ENCODE measurements around the gene MAGI1.

Gene MAGI1

GRCh38 chr3:65619451-65619881, 419.3 kb downstream of the MAGI1 start:
- Histone ChIP-seq H3K9ac (ENCODE audit: low read length) (no peak overlapping the region), H4K20me1 (ENCODE audit: low read depth, low read length) (no peaks in the 10 kb centered on the region), H3K9me3 (ENCODE audit: insufficient read depth, low read length) (no peaks in the 10 kb centered on the region), H3F3A (ENCODE audit: insufficient read depth) (no peaks in the 10 kb centered on the region), H3K27ac (ENCODE audit: low read depth, low read length) (no peak overlapping the region), H3K36me3 (ENCODE audit: low read length) (no peaks in the 10 kb centered on the region), H3K4me3 (ENCODE audit: insufficient read depth, low read length, poor library complexity, severe bottlenecking) (no peak overlapping the region), H3K9me2 (replicated peaks; ENCODE audit: insufficient read depth, low read length) (no peaks in the 10 kb centered on the region), H3K4me2 (ENCODE audit: low read depth, low read length, poor library complexity, severe bottlenecking) (no peak overlapping the region), H3K79me2 (ENCODE audit: insufficient read depth, low read length) (no peaks in the 10 kb centered on the region), H3K27me3 (ENCODE audit: low read length) (no peaks in the 10 kb centered on the region), H2AFZ (ENCODE audit: low read depth, low read length, severe bottlenecking) (no peak overlapping the region)
- TF ChIP-seq EZH2phosphoT487 (conservative IDR thresholded peaks at IDR 0.05; ENCODE audit: low read length) (no peak), CTCF (IDR thresholded peaks at IDR 0.05; ENCODE audit: insufficient read depth, low read length, poor library complexity, severe bottlenecking) (no peak)

GRCh38 chr3:65618599-65618998, 420.1 kb downstream of the MAGI1 start:
- H3K4me3 ChIP-seq (ENCODE audit: insufficient read depth, low read length, poor library complexity, severe bottlenecking) = no peak overlapping the region
- H3K36me3 ChIP-seq (ENCODE audit: low read length) = no peaks in the 10 kb centered on the region
- H2AFZ ChIP-seq (ENCODE audit: low read depth, low read length, severe bottlenecking) = no peak overlapping the region
- H3K4me2 ChIP-seq (ENCODE audit: low read depth, low read length, poor library complexity, severe bottlenecking) = no peak overlapping the region
- no peaks in the 10 kb centered on the region for H4K20me1 ChIP-seq (ENCODE audit: low read depth, low read length)
- no peak overlapping the region for H3K27ac ChIP-seq (ENCODE audit: low read depth, low read length)
- no peaks in the 10 kb centered on the region for H3K9me2 ChIP-seq (replicated peaks; ENCODE audit: insufficient read depth, low read length)
- H3K9me3 ChIP-seq (ENCODE audit: insufficient read depth, low read length) = no peaks in the 10 kb centered on the region
- no peak for TF ChIP-seq CTCF (IDR thresholded peaks at IDR 0.05; ENCODE audit: insufficient read depth, low read length, poor library complexity, severe bottlenecking)
- H3K27me3 ChIP-seq (ENCODE audit: low read length) = no peaks in the 10 kb centered on the region
- no peaks in the 10 kb centered on the region for H3K79me2 ChIP-seq (ENCODE audit: insufficient read depth, low read length)
- H3F3A ChIP-seq (ENCODE audit: insufficient read depth) = no peaks in the 10 kb centered on the region
- no peak overlapping the region for H3K9ac ChIP-seq (ENCODE audit: low read length)

- Histone ChIP-seq H3K36me3 (ENCODE audit: low read length) (no peaks in the 10 kb centered on the region), H3K4me2 (ENCODE audit: low read depth, low read length, poor library complexity, severe bottlenecking) (no peak overlapping the region), H4K20me1 (ENCODE audit: low read depth, low read length) (no peaks in the 10 kb centered on the region), H3K9ac (ENCODE audit: low read length) (no peak overlapping the region), H3K27me3 (ENCODE audit: low read length) (no peaks in the 10 kb centered on the region), H3F3A (ENCODE audit: insufficient read depth) (no peaks in the 10 kb centered on the region), H2AFZ (ENCODE audit: low read depth, low read length, severe bottlenecking) (no peak overlapping the region), H3K9me2 (replicated peaks; ENCODE audit: insufficient read depth, low read length) (no peaks in the 10 kb centered on the region), H3K79me2 (ENCODE audit: insufficient read depth, low read length) (no peaks in the 10 kb centered on the region), H3K4me3 (ENCODE audit: insufficient read depth, low read length, poor library complexity, severe bottlenecking) (no peak overlapping the region), H3K9me3 (ENCODE audit: insufficient read depth, low read length) (no peaks in the 10 kb centered on the region), H3K27ac (ENCODE audit: low read depth, low read length) (no peak overlapping the region)
- TF ChIP-seq CTCF (IDR thresholded peaks at IDR 0.05; ENCODE audit: insufficient read depth, low read length, poor library complexity, severe bottlenecking) (no peak), EZH2phosphoT487 (conservative IDR thresholded peaks at IDR 0.05; ENCODE audit: low read length) (no peak)
Observed at GRCh38 chr3:65617787-65618186, 420.9 kb downstream of the MAGI1 start.

- H3K4me3 ChIP-seq (ENCODE audit: insufficient read depth, low read length, poor library complexity, severe bottlenecking) = no peak overlapping the region
- no peaks in the 10 kb centered on the region for H3K9me3 ChIP-seq (ENCODE audit: insufficient read depth, low read length)
- no peaks in the 10 kb centered on the region for H3K27me3 ChIP-seq (ENCODE audit: low read length)
- no peaks in the 10 kb centered on the region for H3F3A ChIP-seq (ENCODE audit: insufficient read depth)
- H4K20me1 ChIP-seq (ENCODE audit: low read depth, low read length) = no peaks in the 10 kb centered on the region
- H3K27ac ChIP-seq (ENCODE audit: low read depth, low read length) = no peak overlapping the region
- H3K9ac ChIP-seq (ENCODE audit: low read length) = no peak overlapping the region
- no peak overlapping the region for H3K4me2 ChIP-seq (ENCODE audit: low read depth, low read length, poor library complexity, severe bottlenecking)
- H3K79me2 ChIP-seq (ENCODE audit: insufficient read depth, low read length) = no peaks in the 10 kb centered on the region
- no peaks in the 10 kb centered on the region for H3K36me3 ChIP-seq (ENCODE audit: low read length)
- H2AFZ ChIP-seq (ENCODE audit: low read depth, low read length, severe bottlenecking) = no peak overlapping the region
- no peaks in the 10 kb centered on the region for H3K9me2 ChIP-seq (replicated peaks; ENCODE audit: insufficient read depth, low read length)
- TF ChIP-seq EZH2phosphoT487 (conservative IDR thresholded peaks at IDR 0.05; ENCODE audit: low read length) (no peak), CTCF (IDR thresholded peaks at IDR 0.05; ENCODE audit: insufficient read depth, low read length, poor library complexity, severe bottlenecking) (no peak)
Observed at GRCh38 chr3:65617209-65617608, 421.5 kb downstream of the MAGI1 start.
